SHP77 (cell line): Measurements from ENCODE around the gene AGO3.
A peak's percentile ranks its signal among the peaks of the same experiment; 100 is the strongest.
"Not testable (repeated sequence)": the region's sequence is repeated elsewhere in the genome, so short reads cannot be mapped to it uniquely, and the experiment has no call there.

ENCODE experiments used
- DNase-seq, 2 experiments: peaks; one replicate each; lab custom pipeline; 2025; lab: John Stamatoyannopoulos, UW

Gene AGO3

DNA sequence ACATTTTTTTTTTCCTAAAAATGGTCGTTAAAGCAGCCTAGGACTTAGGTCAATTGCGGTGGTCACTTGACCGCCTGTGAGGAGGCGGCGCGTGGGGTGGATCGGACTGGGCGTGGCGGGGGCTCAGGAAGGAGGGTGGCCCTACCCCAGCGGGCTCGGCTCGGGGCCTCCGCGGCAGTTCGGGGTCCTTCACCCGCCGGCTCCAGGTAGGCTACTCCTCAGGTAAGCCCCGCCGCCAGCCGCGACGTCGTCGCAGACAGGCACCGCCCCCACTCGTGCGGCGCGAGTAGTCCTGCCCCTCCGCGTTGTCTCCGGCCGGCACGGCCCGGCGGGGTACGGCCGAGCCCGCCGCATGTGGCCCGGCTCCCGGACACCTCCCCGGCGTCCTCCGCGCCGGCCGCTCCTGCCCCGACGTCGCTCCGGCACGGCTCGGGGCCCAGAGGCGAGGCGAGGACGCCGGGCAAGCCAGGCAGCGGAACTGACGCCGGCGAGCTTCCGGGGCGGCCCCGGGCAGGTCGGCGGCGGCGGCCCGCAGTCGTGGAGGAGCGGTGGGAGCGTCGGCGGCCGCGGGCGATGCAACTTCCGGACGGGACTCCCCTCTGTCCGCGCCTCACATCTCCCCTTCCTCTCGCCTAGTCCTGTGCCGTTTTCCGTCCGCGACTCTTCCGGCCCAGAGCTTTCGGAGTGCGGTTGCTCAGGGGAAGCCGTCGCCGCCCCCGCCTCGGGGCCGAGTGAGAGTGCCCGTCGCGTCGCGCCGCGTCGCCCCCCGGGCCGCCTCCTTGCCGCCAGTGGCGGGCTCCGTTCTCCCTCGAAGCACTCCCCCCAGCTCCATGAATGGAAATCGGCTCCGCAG is at the start of gene AGO3:
Gene AGO3, plus strand, starts transcription at position 513 of the 853 bp plus-strand sequence. Its CDS starts 322 bp downstream, at position 835.
- peak; percentile 84 to 87 for DNase-seq

DNA sequence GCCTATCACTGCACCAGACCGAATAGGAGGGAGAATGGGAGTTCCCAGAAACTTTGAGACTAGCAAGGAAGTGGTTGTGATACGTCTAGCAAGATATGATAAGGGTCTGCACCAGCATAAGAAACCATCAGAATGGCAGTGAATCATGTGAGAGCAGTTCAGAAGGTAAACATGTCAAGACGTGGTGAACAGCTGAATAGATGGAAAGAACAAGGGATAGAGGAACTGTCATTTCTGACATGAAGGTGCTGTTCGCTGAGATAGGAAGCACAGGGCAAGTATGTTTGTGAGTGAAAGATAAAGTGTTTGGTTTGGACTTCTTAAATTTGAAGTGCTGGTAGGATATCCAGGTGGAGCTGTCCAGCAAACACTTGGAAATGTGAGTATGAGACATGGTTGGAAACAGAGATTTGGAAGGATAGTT is 49.0 kb upstream of the AGO3 start:
- no peak for DNase-seq

DNA sequence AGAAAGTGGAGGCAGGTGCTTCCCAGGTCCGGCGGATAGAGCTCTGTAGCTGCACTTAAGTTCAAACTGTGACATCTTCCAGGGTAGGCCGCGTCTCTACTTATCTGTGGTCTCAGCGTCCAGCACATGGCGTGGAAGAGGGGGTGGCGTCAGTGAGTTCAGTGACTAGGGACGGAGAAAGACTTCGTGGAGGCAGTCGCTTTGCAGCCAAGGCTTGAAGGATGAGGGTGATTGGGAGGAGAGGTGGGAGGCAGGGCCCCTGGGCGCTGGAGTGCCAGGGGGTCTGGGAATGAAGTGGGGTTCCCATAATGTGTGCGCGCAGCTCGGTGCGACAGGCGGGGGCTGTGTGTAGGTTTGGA is 48.3 kb upstream of the AGO3 start:
- no peak for DNase-seq

DNA sequence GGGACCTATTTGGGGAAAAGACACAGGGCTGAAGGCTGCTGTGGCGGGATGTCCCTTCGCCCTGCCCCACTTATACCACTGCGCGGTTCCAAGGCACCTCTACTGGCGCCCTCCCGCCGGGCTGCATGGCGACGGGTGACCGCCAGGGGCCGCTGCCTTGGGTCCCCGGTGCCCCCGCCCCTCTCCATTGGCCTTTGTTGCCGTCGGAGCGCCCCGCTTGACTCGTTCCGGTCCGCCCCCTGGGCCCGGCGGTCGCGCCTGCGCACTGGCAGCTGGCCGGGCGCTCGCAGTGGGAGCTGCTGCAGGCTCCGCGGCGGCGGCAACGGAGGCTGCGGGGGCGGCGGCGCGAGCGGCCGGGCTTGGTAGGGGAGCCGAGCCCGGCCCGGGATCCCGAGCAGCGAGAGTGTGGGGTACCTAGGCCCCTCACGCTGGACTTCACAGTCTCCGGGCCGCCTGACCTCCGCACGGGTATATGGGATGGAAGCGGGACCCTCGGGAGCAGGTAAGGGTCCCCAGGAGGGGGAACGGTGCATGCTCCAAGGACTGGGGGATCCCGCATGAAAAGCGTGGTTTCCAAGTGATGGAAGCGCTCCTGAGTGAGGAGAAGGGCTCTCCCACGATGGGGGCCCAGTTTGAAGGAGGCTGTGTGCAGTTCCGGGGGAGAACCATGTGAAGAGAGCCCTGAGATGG is 47.8 kb upstream of the AGO3 start, which contains the start of gene AGO1:
Gene AGO1, plus strand, starts transcription at position 265 of the 690 bp plus-strand sequence. Its CDS starts 213 bp downstream, at position 478.
- DNase-seq, result peak; percentile 85 to 88

DNA sequence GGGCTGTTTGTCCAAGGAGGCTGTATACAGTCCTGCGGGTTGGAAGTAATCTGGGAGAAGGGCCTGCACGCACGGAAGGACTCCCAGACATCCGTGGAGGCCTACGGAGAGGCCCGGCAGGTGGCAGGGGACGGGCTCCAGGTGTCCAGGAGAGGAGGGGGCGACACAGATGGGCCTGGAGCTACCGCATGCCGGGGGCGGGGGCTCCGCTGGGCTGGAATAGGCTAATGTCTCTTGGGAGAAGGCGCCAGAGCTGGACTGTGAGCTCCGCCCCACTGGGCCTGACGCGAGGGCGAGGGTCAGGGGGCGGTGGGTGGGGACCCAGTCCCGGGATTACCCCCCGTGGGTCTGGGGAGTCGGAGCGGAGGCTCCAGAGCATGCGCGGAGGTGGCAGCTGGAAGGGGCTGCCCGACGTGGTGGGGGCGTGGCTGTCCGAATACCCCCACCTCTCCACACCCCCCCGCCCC is 47.2 kb upstream of the AGO3 start:
- DNase-seq, result peak; percentile 22 to 27

DNA sequence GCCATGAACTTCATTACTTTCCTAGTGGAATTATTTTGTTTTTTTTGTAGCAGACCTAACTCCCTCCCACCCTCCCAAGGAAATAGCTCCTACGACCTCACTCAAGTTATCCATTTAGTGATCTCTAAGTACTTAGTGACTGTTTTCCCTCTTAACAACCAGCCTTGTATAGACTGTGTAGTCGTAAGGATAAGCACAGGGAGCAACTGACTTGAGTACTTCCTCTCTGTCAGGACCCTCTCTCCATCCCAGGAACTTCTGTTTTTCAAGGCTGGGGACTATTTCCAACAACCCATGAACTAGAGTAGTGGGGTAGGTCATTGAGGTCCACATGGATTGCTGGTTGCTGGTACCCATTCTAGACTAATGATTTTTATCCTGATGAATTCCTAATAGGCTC is 46.0 kb upstream of the AGO3 start:
- no peak for DNase-seq

DNA sequence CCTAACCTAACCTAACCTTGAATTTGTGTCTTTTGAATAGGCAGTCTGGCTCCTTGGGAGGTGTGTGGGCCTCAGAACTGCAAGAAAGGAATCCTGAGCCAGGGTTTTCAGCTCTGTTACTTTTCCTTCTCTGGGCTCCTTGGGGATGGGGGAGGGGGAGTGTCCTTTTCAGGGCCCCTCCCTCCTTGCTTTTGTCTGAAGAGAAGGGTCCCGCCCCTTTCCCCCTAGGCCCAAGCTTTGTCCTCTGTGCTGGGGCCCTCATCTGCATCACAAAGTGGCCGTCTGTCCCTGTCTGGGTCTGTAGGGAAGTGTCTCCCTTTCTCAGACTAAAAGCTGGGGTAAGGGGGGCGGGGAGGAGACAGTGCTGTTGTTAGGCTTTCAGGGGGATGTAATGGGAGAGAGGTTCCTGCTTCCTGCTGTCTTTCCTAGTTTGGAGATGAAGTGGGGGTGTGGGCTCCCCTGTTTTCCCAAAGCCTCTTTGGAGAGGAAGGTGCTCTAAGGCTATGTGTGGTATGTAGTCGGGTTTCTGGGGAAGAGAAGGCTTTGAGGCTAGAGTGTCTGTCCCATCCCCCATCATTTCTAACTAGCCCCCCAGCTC is 44.8 kb upstream of the AGO3 start:
- DNase-seq, result no peak

DNA sequence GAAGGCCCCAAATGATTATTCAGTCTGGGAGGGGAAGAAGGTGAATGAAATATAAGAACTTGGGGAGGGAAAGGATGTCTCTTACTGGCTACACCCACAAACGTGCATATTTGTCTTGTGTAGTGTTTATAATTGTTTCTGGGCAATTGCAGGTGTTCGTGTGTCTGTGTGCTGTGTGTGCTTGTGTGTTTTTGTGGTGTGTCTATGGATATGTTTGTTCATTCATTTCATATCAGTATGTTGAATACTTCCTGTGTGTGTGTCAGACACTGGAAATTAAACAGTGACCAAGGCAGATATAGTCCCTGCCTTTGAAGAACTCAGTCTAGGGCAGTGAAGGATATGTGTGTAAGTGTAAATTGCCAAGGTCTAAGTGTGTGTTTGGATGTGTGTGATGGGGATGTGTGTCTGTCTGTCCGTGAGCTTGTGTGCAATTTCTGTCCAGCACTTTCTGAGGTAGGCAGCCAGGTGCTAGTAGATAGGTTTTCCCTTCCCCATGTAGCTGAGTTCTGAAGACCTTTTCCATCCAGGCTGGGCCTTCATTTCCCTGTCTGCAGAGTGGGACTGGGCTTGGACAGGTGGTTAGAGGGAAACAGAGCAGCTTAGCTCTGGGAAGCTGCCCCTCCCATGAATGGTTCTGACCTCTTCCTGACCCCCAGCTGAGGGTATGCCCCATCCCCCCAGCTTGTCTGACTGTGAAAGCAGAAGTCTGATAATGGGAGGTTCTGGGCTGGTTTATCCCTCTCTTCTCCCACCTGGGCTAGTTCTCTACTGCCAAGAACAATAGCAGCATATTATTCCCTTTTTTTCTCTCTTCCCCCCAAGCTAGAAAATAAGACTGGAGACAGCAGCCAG is 44.1 kb upstream of the AGO3 start:
- no peak for DNase-seq

DNA sequence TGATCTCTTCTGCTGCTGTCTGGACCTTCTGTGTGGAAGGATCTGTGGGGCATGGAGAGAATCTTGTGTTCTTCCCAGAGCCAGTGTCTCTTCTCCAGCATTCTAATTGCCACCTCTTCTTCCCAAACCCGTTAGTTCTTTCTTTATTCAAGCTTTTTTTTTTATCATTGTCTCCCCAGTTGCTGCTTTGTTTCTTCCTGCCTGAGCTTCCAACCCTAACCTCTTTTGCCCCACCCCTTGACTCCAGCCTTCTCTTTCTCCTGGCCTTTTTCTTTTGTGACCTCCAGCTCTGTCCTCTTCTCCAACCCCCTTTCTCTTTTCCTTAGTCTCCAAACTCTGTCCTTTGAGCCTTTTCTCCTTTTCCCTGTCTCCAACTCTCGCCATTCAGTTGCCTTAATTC is 43.4 kb upstream of the AGO3 start:
- DNase-seq, result no peak

DNA sequence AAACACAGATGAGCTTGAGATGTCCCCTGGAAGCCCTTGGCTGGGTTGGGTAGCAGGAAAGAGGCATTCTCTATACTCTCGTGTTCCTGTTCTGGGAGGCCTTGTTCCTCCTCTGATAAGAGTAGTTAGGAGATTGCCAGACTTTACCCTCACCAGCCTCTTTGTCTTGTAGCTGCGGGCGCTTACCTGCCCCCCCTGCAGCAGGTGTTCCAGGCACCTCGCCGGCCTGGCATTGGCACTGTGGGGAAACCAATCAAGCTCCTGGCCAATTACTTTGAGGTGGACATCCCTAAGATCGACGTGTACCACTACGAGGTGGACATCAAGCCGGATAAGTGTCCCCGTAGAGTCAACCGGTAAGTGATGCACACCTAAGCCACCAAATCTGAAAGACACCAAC is 42.6 kb upstream of the AGO3 start:
- no peak for DNase-seq

DNA sequence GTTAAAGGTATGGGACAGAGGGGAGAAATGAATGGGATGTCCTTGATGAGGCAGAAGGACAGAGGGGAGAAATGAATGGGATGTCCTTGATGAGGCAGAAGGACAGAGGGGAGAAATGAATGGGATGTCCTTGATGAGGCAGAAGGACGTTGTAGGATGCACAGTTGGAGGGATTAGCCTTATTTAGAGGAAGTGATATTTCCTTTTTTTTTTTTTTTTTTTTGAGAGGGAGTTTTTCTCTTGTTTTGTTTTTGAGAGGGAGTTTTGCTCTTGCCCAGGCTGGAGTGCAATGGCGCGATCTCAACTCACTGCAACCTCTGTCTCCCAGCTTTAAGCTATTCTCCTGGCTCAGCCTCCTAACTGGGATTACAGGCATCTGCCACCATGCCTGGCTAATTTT is 41.9 kb upstream of the AGO3 start:
- not testable (repeated sequence) for DNase-seq

DNA sequence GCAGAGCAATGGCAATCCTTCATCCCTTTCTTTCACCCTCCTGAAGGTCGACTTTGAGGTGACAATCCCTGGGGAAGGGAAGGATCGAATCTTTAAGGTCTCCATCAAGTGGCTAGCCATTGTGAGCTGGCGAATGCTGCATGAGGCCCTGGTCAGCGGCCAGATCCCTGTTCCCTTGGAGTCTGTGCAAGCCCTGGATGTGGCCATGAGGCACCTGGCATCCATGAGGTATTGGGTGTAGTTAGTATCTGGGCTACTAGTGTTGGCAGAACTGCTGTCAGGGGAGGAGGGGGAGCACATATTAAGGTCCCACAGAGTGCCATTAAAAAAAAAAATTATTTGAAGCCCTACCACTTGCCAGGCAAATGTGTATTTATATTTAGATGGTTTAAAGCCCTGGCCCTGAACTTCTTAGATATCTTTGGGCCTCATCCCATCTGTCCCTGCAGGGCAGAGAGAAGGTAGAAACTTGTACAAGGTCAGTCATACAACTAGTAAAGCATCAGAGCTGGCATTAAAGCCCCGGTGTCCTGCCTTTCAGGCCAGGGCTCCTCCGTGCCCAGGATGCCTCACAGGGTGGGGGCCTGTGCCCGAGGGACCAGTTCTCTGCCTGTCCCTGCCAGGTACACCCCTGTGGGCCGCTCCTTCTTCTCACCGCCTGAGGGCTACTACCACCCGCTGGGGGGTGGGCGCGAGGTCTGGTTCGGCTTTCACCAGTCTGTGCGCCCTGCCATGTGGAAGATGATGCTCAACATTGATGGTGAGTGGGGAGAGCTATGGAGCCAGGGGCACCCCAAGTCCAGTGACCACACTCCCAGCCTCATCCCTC is 37.6 kb upstream of the AGO3 start:
- DNase-seq, result no peak

DNA sequence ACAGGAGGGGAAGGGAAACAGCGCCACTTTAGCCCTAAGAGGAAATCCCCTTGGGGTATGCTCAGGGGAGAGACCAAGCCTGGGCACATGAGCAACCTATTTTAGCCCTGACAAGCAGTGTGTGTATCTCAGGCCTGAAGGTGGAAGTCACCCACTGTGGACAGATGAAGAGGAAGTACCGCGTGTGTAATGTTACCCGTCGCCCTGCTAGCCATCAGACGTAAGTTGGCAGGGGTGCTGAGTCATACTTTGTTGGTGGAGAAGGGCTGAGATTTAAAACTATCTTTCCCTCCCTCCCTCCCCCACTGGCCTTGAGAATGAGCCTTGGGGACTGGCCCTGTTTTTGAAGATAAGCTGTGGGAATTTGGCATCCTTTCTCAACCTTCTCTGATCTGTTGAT is 36.7 kb upstream of the AGO3 start:
- DNase-seq, result no peak

DNA sequence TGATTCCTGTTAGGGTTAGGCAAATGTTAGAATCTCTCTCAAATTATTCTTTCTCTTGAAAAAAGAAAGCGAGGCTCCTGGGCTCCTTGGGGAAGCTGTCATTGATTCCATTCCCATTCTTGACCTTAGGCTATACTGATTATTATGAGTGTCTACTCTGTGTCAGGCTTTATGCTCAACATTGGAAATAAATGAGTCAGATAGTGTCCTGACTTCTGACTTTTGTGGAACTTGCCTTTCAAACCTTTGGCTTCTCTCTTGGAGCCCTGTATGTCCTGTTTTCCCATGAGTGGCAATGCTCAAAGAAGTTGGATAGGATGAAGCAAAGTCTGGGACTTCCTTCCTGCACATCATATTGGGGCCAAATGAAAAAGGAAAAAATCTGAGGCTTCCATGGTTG is 36.2 kb upstream of the AGO3 start:
- no peak for DNase-seq

DNA sequence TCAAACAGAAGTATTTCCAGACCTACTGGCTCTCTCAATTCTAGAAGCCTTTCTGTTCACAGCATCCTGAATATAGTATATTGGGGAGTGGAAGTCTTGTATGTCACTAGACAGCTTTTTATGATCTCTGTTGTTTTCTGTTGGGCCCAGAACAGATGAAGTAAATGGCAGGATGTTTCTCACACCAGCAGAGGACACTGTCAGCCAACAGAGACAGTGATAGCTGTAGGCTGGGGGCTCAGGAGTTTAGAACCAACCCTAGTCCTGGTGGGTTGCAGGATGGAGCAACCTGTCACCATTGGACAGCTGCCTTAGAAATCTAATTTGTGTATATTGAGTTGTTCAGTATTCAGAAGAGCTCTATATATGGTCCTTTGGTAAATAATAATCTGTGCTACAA is 31.0 kb upstream of the AGO3 start:
- no peak for DNase-seq

DNA sequence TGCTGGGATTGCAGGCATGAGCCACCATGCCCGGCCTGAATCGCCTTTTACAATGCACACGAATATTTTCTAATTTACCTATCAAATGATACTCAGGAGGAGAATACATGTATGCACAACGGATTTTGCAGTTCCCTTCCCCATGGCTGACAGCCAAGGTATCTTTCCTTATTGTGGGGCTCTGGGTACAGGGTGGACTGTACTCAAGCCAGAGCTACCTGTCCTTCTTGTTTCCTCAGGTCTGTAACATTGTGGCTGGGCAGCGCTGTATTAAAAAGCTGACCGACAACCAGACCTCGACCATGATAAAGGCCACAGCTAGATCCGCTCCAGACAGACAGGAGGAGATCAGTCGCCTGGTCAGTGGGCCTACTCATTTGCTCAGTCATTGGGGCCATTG is 29.7 kb upstream of the AGO3 start:
- no peak for DNase-seq

DNA sequence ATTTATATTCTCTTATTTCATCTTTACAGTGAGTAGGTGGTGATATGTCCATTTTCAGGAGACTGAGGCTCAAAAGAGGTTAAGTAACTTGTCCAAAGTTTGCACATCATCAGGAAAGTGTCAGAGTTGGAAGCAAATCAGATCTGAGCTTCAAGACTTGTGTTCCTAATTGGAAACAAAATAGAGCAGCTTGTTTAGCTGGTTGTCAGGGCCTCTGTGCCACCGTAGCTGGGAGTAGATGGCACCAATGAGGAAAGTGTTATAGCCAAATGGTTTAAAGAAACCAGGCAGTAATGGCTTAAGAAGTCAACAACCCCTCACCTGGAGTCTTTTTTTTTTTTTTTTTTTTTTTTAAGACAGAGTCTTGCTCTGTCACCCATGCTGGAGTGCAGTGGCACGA is 28.2 kb upstream of the AGO3 start:
- no peak for DNase-seq

DNA sequence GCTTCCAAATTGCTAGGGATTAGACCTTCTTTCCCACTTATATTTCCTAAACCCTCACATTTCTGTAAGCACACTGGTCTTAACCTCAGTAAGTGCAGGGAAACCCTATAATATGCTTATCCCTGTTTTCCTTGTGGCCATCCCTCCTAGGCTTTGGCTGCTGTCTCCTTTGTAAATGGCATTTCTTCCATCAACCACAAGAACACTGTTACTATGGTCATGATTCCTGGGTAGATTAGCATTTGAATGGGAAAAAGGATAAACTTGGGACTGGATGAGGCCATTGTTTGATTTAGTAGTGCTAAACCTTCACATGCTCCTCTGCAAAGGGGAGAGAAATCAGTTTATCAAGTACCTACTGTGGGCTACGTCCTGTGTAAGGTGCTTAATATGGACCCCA is 16.2 kb upstream of the AGO3 start:
- no peak for DNase-seq

DNA sequence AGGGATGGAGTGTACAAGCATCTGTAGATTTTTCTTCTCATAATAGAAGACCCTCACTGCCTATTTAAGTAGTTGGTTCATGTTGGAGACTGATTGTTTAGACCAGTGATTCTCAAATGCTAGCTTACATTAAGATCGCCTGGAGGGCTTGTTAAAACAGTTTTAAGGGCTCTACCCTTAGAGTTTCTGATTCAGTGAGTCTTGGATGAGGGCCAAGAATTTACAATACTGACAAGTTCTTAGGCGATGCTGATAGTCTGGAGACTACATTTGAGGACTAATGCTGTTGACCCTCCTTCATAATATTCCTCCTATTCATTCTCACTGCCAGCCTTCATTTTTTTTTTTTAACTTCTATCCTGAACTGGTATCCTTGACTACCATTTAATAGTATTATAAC is 15.2 kb upstream of the AGO3 start:
- DNase-seq, result no peak

DNA sequence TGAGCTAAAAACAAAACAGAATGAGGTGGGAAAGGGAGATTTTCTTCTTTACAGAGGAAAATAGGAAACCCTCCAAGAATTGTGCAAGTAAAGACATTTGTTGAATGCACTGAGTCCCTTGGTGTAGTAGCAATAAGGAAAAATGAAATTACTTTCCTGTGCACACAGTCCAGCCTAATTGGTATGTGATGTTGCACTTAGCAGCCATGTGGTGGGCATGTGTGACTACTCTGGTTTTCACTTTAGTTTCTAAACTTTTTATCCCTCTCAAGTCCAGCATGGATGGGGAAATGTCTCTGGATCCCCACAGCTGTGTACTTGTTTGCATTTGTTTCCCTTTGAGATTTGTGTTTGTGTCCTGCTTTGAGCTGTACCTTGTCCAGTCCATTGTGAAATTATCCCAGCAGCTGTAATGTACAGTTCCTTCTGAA is 7.1 kb upstream of the AGO3 start:
- no peak for DNase-seq

DNA sequence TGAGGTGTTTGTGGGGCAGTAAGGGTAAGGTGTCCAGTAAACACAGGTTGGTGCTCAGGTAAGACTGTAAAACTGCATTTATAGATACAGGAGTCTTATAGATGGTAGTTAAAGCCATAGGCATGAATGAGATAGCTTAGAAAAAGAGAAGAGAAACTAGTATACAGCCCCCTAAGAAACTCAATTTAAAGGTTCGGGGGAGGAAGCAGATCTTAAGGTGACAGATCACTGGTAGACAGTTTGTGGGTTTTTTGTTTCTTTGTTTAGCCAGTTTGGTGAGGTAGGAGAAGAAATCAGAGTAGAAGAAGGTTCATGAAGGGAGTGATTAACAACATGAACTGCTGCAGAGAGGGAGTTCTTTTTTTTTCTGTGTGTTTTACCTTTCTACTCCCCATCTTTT is 6.1 kb upstream of the AGO3 start:
- no peak for DNase-seq
